CD4-positive, alpha-beta T cell (primary cell): ENCODE measurements around the gene ATP8A2. TPM values are rescaled to one million over a fixed set of nuclear protein-coding genes. Genes with fewer than 3 reads are reported as not detected.

Experiments used
- ATAC-seq: fragments of 200-7000 bp; cut with Tn5 transposase; one replicate; pipeline ENCODE4 v1.10.0; 2022; ENCODE audit warnings: mild to moderate bottlenecking; ENCODE audit not compliant: poor library complexity
- CTCF ChIA-PET: fragments of 350-600 bp; sonication (Branson Sonifier 250); formaldehyde crosslinking; loops from one replicate; lab custom pipeline; 2021; ENCODE audit warnings: antibody characterized with exemption, inconsistent platforms; lab: Charles Lee
- POLR2A ChIA-PET: fragments of 350-600 bp; sonication (Branson Sonifier 250); formaldehyde crosslinking; loops from one replicate; lab custom pipeline; 2021; ENCODE audit warnings: antibody characterized with exemption, inconsistent platforms; lab: Charles Lee
- DNase-seq, 14 experiments: peaks; one replicate each; pipeline ENCODE4 v3.0.0-alpha.2; 2013 to 2020; ENCODE audit warnings: mixed read lengths in 2 of 14
- H3K27ac ChIP-seq, 2 donors: one replicate each; pipeline versions ENCODE4 v1.5.1 to v1.7.0; 2013; ENCODE audit warnings: low read length in 2 of 2, low read depth in 1 of 2, mild to moderate bottlenecking in 1 of 2
- H3K27me3 ChIP-seq, 2 experiments: 1 replicate in 1 of 2; 2 replicates in 1 of 2; pipeline versions ENCODE4 v1.6.1 to v1.7.0; 2013; ENCODE audit warnings: low read length in 2 of 2, control low read depth in 1 of 2, mild to moderate bottlenecking in 1 of 2, moderate library complexity in 1 of 2; ENCODE audit not compliant: insufficient read depth in 2 of 2, control insufficient read depth in 1 of 2
- H3K36me3 ChIP-seq: one replicate; pipeline ENCODE4 v1.6.1; 2013; ENCODE audit warnings: low read length, control low read depth; ENCODE audit not compliant: insufficient read depth
- H3K4me1 ChIP-seq: one replicate; pipeline ENCODE4 v1.6.1; 2013; ENCODE audit warnings: low read length, control low read depth; ENCODE audit not compliant: insufficient read depth
- H3K4me3 ChIP-seq: one replicate; pipeline ENCODE4 v1.5.1; 2013; ENCODE audit warnings: mild to moderate bottlenecking, low read length, moderate library complexity
- H3K9me3 ChIP-seq, 2 experiments: 1 replicate in 1 of 2; 2 replicates in 1 of 2; pipeline versions ENCODE4 v1.6.1 to v1.7.0; 2013; ENCODE audit warnings: low read length in 2 of 2, mild to moderate bottlenecking in 2 of 2, control low read depth in 1 of 2, moderate library complexity in 1 of 2; ENCODE audit not compliant: control insufficient read depth in 1 of 2, insufficient read depth in 1 of 2
- H3K27ac Mint-ChIP-seq: one replicate; pipeline ENCODE4 v1.8.0; 2020; ENCODE audit warnings: mixed read lengths
- H3K27me3 Mint-ChIP-seq: one replicate; pipeline ENCODE4 v1.8.0; 2021; ENCODE audit warnings: mixed read lengths
- H3K36me3 Mint-ChIP-seq: one replicate; pipeline ENCODE4 v1.8.0; 2021; ENCODE audit warnings: low read depth, mixed read lengths
- H3K4me1 Mint-ChIP-seq: one replicate; pipeline ENCODE4 v1.8.0; 2021; ENCODE audit warnings: low read depth, mixed read lengths
- H3K4me3 Mint-ChIP-seq: one replicate; pipeline ENCODE4 v1.8.0; 2020; ENCODE audit warnings: mild to moderate bottlenecking, mixed read lengths
- H3K9me3 Mint-ChIP-seq: one replicate; pipeline ENCODE4 v1.8.0; 2020; ENCODE audit warnings: mixed read lengths
- intact Hi-C, 2 experiments: fragments of 100-400 bp; cut with DNase I in 1 of 2; cut with micrococcal nuclease in 1 of 2; formaldehyde crosslinking; loops; one replicate each; pipeline versions ENCODE4 v1.15.1 to v1.9.0; 2023 to 2025; cut with DNase I, micrococcal nuclease
- total RNA-seq, 174 experiments: library from RNA in 2 of 174; stranded (reverse) in 2 of 174; gene quantifications; one replicate each; pipeline ENCODE4 v1.2.3 and lab custom pipeline; 2021 to 2026
- TF ChIP-seq, protein P1 (sequence below): fragments of 200-600 bp; IDR thresholded peaks from one replicate; pipeline ENCODE4 v1.8.0; 2022; ENCODE audit warnings: antibody characterized with exemption, mild to moderate bottlenecking

Gene ATP8A2
- total RNA-seq, 2 experiments from 2014 or later, result 0.22 to 0.36 TPM

DNA sequence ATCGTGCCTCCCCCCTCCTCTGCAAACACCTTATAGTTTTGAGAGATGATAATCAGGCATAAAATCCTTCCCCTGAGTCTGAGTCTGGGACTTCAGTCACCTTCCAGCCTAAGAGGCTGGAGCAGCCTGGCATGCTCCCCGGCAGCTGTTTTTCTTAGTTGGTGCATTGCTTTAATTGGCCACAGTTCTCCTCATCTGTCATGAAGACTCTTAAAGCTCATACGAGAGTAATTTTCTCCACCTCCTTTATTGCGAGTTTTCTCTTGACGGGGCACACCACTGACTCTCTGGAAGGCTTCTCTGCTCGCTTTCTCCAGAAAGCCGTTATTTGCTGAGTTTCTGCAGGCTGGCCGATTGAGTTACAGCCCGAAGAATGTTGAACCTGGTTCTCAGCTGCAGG, 310.5 kb downstream of the ATP8A2 start:
- no peak overlapping the region for H3K27ac Mint-ChIP-seq
- H3K9me3 Mint-ChIP-seq, result no peaks in the 10 kb centered on the region
- DNase-seq (no peak), ATAC-seq (no peak)
- POLR2A ChIA-PET, result no interaction called here
- no peaks in the 10 kb centered on the region for H3K36me3 Mint-ChIP-seq
- no peaks in the 10 kb centered on the region for H3K27me3 ChIP-seq
- no peak overlapping the region for H3K27ac ChIP-seq
- no peaks in the 10 kb centered on the region for H3K4me1 ChIP-seq
- H3K9me3 ChIP-seq, result no peaks in the 10 kb centered on the region
- no peaks in the 10 kb centered on the region for H3K36me3 ChIP-seq
- CTCF ChIA-PET, result no interaction called here
- H3K4me3 Mint-ChIP-seq, result no peak overlapping the region
- TF ChIP-seq, protein P1, sequence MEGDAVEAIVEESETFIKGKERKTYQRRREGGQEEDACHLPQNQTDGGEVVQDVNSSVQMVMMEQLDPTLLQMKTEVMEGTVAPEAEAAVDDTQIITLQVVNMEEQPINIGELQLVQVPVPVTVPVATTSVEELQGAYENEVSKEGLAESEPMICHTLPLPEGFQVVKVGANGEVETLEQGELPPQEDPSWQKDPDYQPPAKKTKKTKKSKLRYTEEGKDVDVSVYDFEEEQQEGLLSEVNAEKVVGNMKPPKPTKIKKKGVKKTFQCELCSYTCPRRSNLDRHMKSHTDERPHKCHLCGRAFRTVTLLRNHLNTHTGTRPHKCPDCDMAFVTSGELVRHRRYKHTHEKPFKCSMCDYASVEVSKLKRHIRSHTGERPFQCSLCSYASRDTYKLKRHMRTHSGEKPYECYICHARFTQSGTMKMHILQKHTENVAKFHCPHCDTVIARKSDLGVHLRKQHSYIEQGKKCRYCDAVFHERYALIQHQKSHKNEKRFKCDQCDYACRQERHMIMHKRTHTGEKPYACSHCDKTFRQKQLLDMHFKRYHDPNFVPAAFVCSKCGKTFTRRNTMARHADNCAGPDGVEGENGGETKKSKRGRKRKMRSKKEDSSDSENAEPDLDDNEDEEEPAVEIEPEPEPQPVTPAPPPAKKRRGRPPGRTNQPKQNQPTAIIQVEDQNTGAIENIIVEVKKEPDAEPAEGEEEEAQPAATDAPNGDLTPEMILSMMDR, result no peak
- intact Hi-C loops, result no loop called here
- peaks cover 4% of the 10 kb centered on the region for H3K27me3 Mint-ChIP-seq
- H3K4me1 Mint-ChIP-seq, result no peaks in the 10 kb centered on the region
- H3K4me3 ChIP-seq, result no peak overlapping the region

DNA sequence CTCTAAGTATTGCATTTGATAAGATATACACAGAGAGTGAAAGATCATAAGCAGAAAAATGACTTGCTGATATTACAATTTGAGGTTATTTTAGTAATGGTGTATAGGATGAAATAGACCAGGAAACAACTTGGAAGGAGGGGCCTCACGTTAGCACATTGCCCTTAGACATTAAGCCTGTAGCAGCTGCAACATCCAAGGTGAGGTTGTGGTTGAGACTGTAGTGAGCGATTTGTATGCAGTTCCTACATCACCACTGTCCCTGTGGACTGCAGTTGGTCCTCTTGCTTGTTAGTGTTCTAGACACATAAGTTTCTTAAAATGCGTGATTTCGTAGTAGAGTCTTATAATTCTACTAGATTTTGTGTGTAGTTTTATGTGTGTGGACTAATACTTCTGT, 311.3 kb downstream of the ATP8A2 start:
- Histone ChIP-seq H3K4me1 (no peaks in the 10 kb centered on the region), H3K27me3 (no peaks in the 10 kb centered on the region), H3K4me3 (no peak overlapping the region), H3K9me3 (no peaks in the 10 kb centered on the region), H3K27ac (no peak overlapping the region), H3K36me3 (no peaks in the 10 kb centered on the region)
- ChIA-PET POLR2A (no interaction called here), CTCF (no interaction called here)
- H3K27me3 Mint-ChIP-seq, result peaks cover 4% of the 10 kb centered on the region
- intact Hi-C loops, result no loop called here
- DNase-seq, result no peak
- no peak for ATAC-seq
- no peaks in the 10 kb centered on the region for H3K9me3 Mint-ChIP-seq
- no peak overlapping the region for H3K4me3 Mint-ChIP-seq
- H3K27ac Mint-ChIP-seq, result no peak overlapping the region
- TF ChIP-seq, protein P1, result no peak
- no peaks in the 10 kb centered on the region for H3K4me1 Mint-ChIP-seq
- no peaks in the 10 kb centered on the region for H3K36me3 Mint-ChIP-seq

DNA sequence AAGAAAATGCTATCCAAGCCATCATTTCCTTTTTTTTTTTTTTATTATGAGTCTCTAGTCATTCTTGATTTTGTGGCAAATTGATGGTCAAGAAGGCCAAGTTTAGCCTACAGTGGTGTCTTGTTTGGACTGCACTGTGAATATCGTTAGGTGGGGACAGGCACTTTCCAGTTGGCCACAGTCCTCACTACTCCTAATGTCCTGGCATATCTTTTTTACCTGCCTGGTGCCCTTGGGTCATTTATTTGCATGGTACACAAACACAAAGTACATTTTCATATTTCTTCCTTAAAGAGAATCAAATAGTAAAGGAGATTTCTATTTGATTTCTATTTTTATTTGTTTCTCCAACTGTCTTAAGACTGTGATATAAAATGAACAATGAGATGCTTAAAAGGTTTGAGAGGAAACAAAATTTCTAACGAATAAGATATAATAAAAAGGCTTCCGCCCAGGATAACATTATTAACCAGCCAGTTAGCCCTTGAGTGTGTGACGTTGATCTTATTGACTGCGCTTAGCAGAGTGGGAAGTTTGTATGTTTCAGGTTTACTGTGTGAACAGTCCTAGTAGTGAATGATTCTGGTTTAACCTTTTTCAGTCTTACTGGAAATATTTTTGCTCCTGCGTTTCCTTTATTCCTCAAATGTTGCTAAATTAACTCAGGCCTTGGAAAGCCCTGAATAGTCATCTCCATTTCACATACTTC, 312.0 kb downstream of the ATP8A2 start:
- DNase-seq (no peak), ATAC-seq (no peak)
- Histone ChIP-seq H3K9me3 (no peaks in the 10 kb centered on the region), H3K27ac (no peak overlapping the region), H3K36me3 (no peaks in the 10 kb centered on the region), H3K4me3 (no peak overlapping the region), H3K27me3 (no peaks in the 10 kb centered on the region), H3K4me1 (no peaks in the 10 kb centered on the region)
- no peak overlapping the region for H3K27ac Mint-ChIP-seq
- peaks cover 4% of the 10 kb centered on the region for H3K27me3 Mint-ChIP-seq
- ChIA-PET POLR2A (no interaction called here), CTCF (no interaction called here)
- no peaks in the 10 kb centered on the region for H3K4me1 Mint-ChIP-seq
- intact Hi-C loops, result no loop called here
- no peaks in the 10 kb centered on the region for H3K36me3 Mint-ChIP-seq
- TF ChIP-seq, protein P1, result no peak
- H3K9me3 Mint-ChIP-seq, result no peaks in the 10 kb centered on the region
- H3K4me3 Mint-ChIP-seq, result no peak overlapping the region
